Fibroblast of lung (primary cell): ENCODE results near the gene PODXL2. TPM values are rescaled to one million over a fixed set of nuclear protein-coding genes. Genes with fewer than 3 reads are reported as not detected.

ENCODE experiments used
- DNase-seq, 2 donors: peaks; one replicate each; pipeline versions ENCODE4 v3.0.0 to v3.0.0-alpha.2; 2010; ENCODE audit warnings: low read depth in 2 of 2
- H2AFZ ChIP-seq: 2 replicates; pipeline ENCODE4 v1.5.1; 2012; ENCODE audit warnings: low read length, control low read depth, inconsistent platforms
- H3K27ac ChIP-seq: 2 replicates; pipeline ENCODE4 v1.5.1; 2011; ENCODE audit warnings: low read length, control low read depth; ENCODE audit not compliant: insufficient read depth
- H3K27me3 ChIP-seq: 2 replicates; pipeline ENCODE4 v1.5.1; 2011; ENCODE audit warnings: mild to moderate bottlenecking, low read length; ENCODE audit not compliant: control insufficient read depth, insufficient read depth
- H3K36me3 ChIP-seq: 2 replicates; pipeline ENCODE4 v1.5.1; 2011; ENCODE audit warnings: low read length; ENCODE audit not compliant: control insufficient read depth, insufficient read depth
- H3K4me1 ChIP-seq: 2 replicates; pipeline ENCODE4 v1.5.1; 2011; ENCODE audit warnings: low read length; ENCODE audit not compliant: control insufficient read depth, insufficient read depth; ENCODE audit errors: extremely low read depth
- H3K4me2 ChIP-seq: 2 replicates; pipeline ENCODE4 v1.5.1; 2011; ENCODE audit warnings: low read length, control low read depth; ENCODE audit not compliant: insufficient read depth; ENCODE audit errors: extremely low read depth
- H3K4me3 ChIP-seq, 4 experiments: fragments of 200-600 bp in 1 of 4; sonication (generic) in 1 of 4; replicated peaks in 1 of 4; 2 replicates each; pipeline ENCODE4 v1.5.1; 2011 to 2016; ENCODE audit warnings: low read length in 4 of 4, low read depth in 3 of 4, mild to moderate bottlenecking in 3 of 4, control low read depth in 2 of 4, inconsistent platforms in 1 of 4, mixed read lengths in 1 of 4; ENCODE audit not compliant: insufficient read depth in 1 of 4; ENCODE audit errors: control extremely low read depth in 1 of 4
- H3K79me2 ChIP-seq: 2 replicates; pipeline ENCODE4 v1.5.1; 2012; ENCODE audit warnings: mild to moderate bottlenecking, low read length, inconsistent platforms; ENCODE audit not compliant: control insufficient read depth, insufficient read depth
- H3K9ac ChIP-seq: 2 replicates; pipeline ENCODE4 v1.5.1; 2011; ENCODE audit warnings: mild to moderate bottlenecking, low read length, control low read depth; ENCODE audit not compliant: insufficient read depth
- H3K9me3 ChIP-seq: 2 replicates; pipeline ENCODE4 v1.5.1; 2012; ENCODE audit warnings: low read depth, low read length; ENCODE audit not compliant: control insufficient read depth, insufficient read depth
- H4K20me1 ChIP-seq: 2 replicates; pipeline ENCODE4 v1.5.1; 2011; ENCODE audit warnings: low read length; ENCODE audit not compliant: control insufficient read depth, insufficient read depth; ENCODE audit errors: extremely low read depth
- CTCF ChIP-seq, 2 donors: IDR thresholded peaks in 1 of 2; conservative IDR thresholded peaks in 1 of 2; 1 replicate in 1 of 2; 2 replicates in 1 of 2; pipeline ENCODE4 v1.5.1; 2011 to 2012; ENCODE audit warnings: low read length in 2 of 2, control low read depth in 1 of 2, inconsistent platforms in 1 of 2, low read depth in 1 of 2, mild to moderate bottlenecking in 1 of 2
- EZH2 ChIP-seq: IDR thresholded peaks from 2 replicates; pipeline ENCODE4 v1.5.1; 2012; ENCODE audit warnings: low read length, control low read depth, mild to moderate bottlenecking; ENCODE audit errors: missing control alignments
- polyA plus RNA-seq, 2 donors: library from polyadenylated mRNA; depleted of rRNA in 1 of 2; stranded (reverse) in 1 of 2; unstranded in 1 of 2; fragments of >200 nt; gene quantifications; 2 replicates each; pipeline ENCODE4 v1.2.1, GENCODE V29; 2011 to 2012; ENCODE audit warnings: missing spikeins in 1 of 2
- total RNA-seq: library from RNA; depleted of rRNA; stranded (reverse); fragments of >200 nt; gene quantifications from 2 replicates; pipeline ENCODE4 v1.2.1, GENCODE V29; 2014

Gene PODXL2
- total and polyA plus RNA-seq, 2 donors (not counting 1 experiment from before 2014, with no cell fraction given): 0.50 to 0.98 TPM

GRCh38 chr3:127585163-127585812 is 43.7 kb upstream of the PODXL2 start:
- Histone ChIP-seq H3K9me3 (no peaks in the 10 kb centered on the region), H3K36me3 (no peaks in the 10 kb centered on the region), H3K27me3 (no peaks in the 10 kb centered on the region), H3K9ac (no peak overlapping the region), H3K4me3 (no peak overlapping the region), H3K79me2 (peaks cover 73% of the 10 kb centered on the region), H4K20me1 (no peaks in the 10 kb centered on the region), H3K4me1 (peaks cover 10% of the 10 kb centered on the region), H3K27ac (no peak overlapping the region), H2AFZ (no peak overlapping the region), H3K4me2 (no peak overlapping the region)
- DNase-seq: peak; percentile 21 to 22
- TF ChIP-seq CTCF (conservative IDR thresholded peaks at IDR 0.05 in 1 of 2, IDR thresholded peaks at IDR 0.05 in 1 of 2; ENCODE audit: low read depth in 1 of 2, low read length in 2 of 2): no peak
- no peak for TF ChIP-seq EZH2

- no peaks in the 10 kb centered on the region for H3K9me3 ChIP-seq
- no peaks in the 10 kb centered on the region for H3K36me3 ChIP-seq
- H3K79me2 ChIP-seq: peaks cover 67% of the 10 kb centered on the region
- no peak overlapping the region for H3K27ac ChIP-seq
- no peak for TF ChIP-seq CTCF (conservative IDR thresholded peaks at IDR 0.05 in 1 of 2, IDR thresholded peaks at IDR 0.05 in 1 of 2; ENCODE audit: low read depth in 1 of 2, low read length in 2 of 2)
- TF ChIP-seq EZH2: no peak
- H2AFZ ChIP-seq: no peak overlapping the region
- DNase-seq: no peak
- no peaks in the 10 kb centered on the region for H3K27me3 ChIP-seq
- no peak overlapping the region for H3K9ac ChIP-seq
- H3K4me3 ChIP-seq: no peak overlapping the region
- no peak overlapping the region for H3K4me2 ChIP-seq
- H3K4me1 ChIP-seq: peaks cover 10% of the 10 kb centered on the region
- no peaks in the 10 kb centered on the region for H4K20me1 ChIP-seq
Observed at GRCh38 chr3:127585813-127586413, 43.1 kb upstream of the PODXL2 start.

GRCh38 chr3:127587876-127588275 is 41.1 kb upstream of the PODXL2 start:
- H3K36me3 ChIP-seq: no peaks in the 10 kb centered on the region
- H3K79me2 ChIP-seq: peaks cover 60% of the 10 kb centered on the region
- H3K27ac ChIP-seq: no peak overlapping the region
- no peak overlapping the region for H3K4me2 ChIP-seq
- H3K4me3 ChIP-seq: peak overlapping the region in 1 of 4 experiments; percentile 14
- no peaks in the 10 kb centered on the region for H3K27me3 ChIP-seq
- H3K9me3 ChIP-seq: no peaks in the 10 kb centered on the region
- no peak overlapping the region for H3K9ac ChIP-seq
- no peak overlapping the region for H2AFZ ChIP-seq
- DNase-seq: no peak
- H3K4me1 ChIP-seq: peaks cover 17% of the 10 kb centered on the region
- no peaks in the 10 kb centered on the region for H4K20me1 ChIP-seq
- no peak for TF ChIP-seq CTCF (conservative IDR thresholded peaks at IDR 0.05 in 1 of 2, IDR thresholded peaks at IDR 0.05 in 1 of 2; ENCODE audit: low read depth in 1 of 2, low read length in 2 of 2)
- no peak for TF ChIP-seq EZH2
